ENCODE measurements around the gene SMURF2.

- no peak for TF ChIP-seq CTCF (IDR thresholded peaks at IDR 0.05)
- no peak for TF ChIP-seq POLR2AphosphoS5 (IDR thresholded peaks at IDR 0.05)
- TF ChIP-seq POLR2A (IDR thresholded peaks at IDR 0.05) = no peak
Measured at GRCh38 chr17:64653985-64654355, 8.1 kb downstream of the SMURF2 start.

Data from breast epithelium (tissue), 3 donors.